HepG2 (cell line): ENCODE results near the gene KLK11. TPM values are rescaled to one million over a fixed set of nuclear protein-coding genes. Genes with fewer than 3 reads are reported as not detected.
A peak's percentile ranks its signal among the peaks of the same experiment; 100 is the strongest.

Experiments
- HCFC1 ChIP-seq: fragments of 150-350 bp; IDR thresholded peaks from 2 replicates; pipeline ENCODE4 v1.6.1; 2014; ENCODE audit warnings: low read depth, low read length
- HMG20A ChIP-seq: IDR thresholded peaks from 2 replicates; pipeline ENCODE4 v1.6.1; 2016; ENCODE audit warnings: borderline replicate concordance
- MAZ ChIP-seq, 2 experiments: sonication (generic) in 1 of 2; formaldehyde crosslinking in 1 of 2; IDR thresholded peaks; 2 replicates each; pipeline versions ENCODE4 v1.5.0 to v1.6.1; 2012 to 2020; ENCODE audit warnings: low read depth in 2 of 2, mild to moderate bottlenecking in 2 of 2, borderline replicate concordance in 1 of 2, improper control_type of control experiment in 1 of 2, low read length in 1 of 2, missing genetic modification reagents in 1 of 2, moderate library complexity in 1 of 2
- POGZ ChIP-seq: sonication (generic); formaldehyde crosslinking; IDR thresholded peaks from 2 replicates; pipeline ENCODE4 v1.4.0; 2020; ENCODE audit warnings: mild to moderate bottlenecking, missing genetic modification reagents
- PRPF4 ChIP-seq: fragments of 200-400 bp; formaldehyde crosslinking; IDR thresholded peaks from 2 replicates; pipeline ENCODE4 v1.6.1; 2016; ENCODE audit warnings: low read length, low read depth; ENCODE audit not compliant: poor library complexity, severe bottlenecking
- RARG ChIP-seq: sonication (generic); formaldehyde crosslinking; IDR thresholded peaks from 2 replicates; pipeline ENCODE4 v1.4.0; 2020; ENCODE audit warnings: low read depth, mild to moderate bottlenecking, missing genetic modification reagents
- STAG1 ChIP-seq: sonication (generic); formaldehyde crosslinking; IDR thresholded peaks from 2 replicates; pipeline ENCODE4 v1.4.0; 2020; ENCODE audit warnings: missing genetic modification reagents
- SYNCRIP ChIP-seq: fragments of 200-400 bp; formaldehyde crosslinking; IDR thresholded peaks from 2 replicates; pipeline ENCODE4 v1.6.1; 2018; ENCODE audit warnings: mild to moderate bottlenecking, low read depth, low read length; ENCODE audit not compliant: insufficient read depth
- TAF15 ChIP-seq: fragments of 200-400 bp; formaldehyde crosslinking; IDR thresholded peaks from one replicate; pipeline ENCODE4 v1.6.1; 2018; ENCODE audit warnings: mild to moderate bottlenecking, low read depth, low read length; ENCODE audit not compliant: poor library complexity, severe bottlenecking
- TEAD3 ChIP-seq: optimal IDR thresholded peaks from 2 replicates; pipeline ENCODE3; 2016; ENCODE audit warnings: borderline replicate concordance
- TGIF2 ChIP-seq: IDR thresholded peaks from 2 replicates; pipeline ENCODE4 v1.6.1; 2016; ENCODE audit warnings: control low read depth, missing compliant biosample characterization
- ZKSCAN8 ChIP-seq: IDR thresholded peaks from 2 replicates; pipeline ENCODE4 v1.6.1; 2016; ENCODE audit warnings: borderline replicate concordance, missing genetic modification reagents, missing compliant biosample characterization
- ZNF3 ChIP-seq: IDR thresholded peaks from 2 replicates; pipeline ENCODE4 v1.7.0; 2017; ENCODE audit warnings: inconsistent platforms
- ZNF562 ChIP-seq: sonication (generic); formaldehyde crosslinking; IDR thresholded peaks from 2 replicates; pipeline ENCODE4 v1.8.0; 2022; ENCODE audit warnings: missing genetic modification reagents, borderline replicate concordance
- polyA plus RNA-seq, 8 experiments: library from polyadenylated mRNA; depleted of rRNA in 3 of 8; stranded (reverse) in 7 of 8; unstranded in 1 of 8; fragments of >200 nt; fragmentation: Illumina TruSeq in 4 of 8; extraction: Trizol in 4 of 8; gene quantifications; 2 replicates each; pipeline versions ENCODE4 v1.2.1 to v1.2.3, GENCODE V29; 2011 to 2016; ENCODE audit warnings: low read depth in 4 of 8, missing spikeins in 1 of 8, mixed read lengths in 1 of 8; ENCODE audit not compliant: insufficient read depth in 1 of 8
- total RNA-seq, 5 experiments: library from RNA; depleted of rRNA; stranded (reverse); fragments of >200 nt; fragmentation: Illumina TruSeq; extraction: Trizol; gene quantifications; 2 replicates each; pipeline ENCODE4 v1.2.3, GENCODE V29; 2016; ENCODE audit warnings: low read depth in 1 of 5
- TF ChIP-seq, protein P1 (sequence below): IDR thresholded peaks from 2 replicates; pipeline ENCODE4 v1.6.1; 2018; ENCODE audit warnings: missing genetic modification reagents
- TF ChIP-seq, protein P2 (sequence below): sonication (generic); formaldehyde crosslinking; IDR thresholded peaks from 2 replicates; pipeline ENCODE4 v1.4.0; 2020; ENCODE audit warnings: missing genetic modification reagents
- TF ChIP-seq, protein P3 (sequence below), 2 experiments: fragments of 450-650 bp in 1 of 2; sonication (generic) in 1 of 2; formaldehyde crosslinking; IDR thresholded peaks; 2 replicates each; pipeline versions ENCODE4 v1.5.0 to v1.8.0; 2020 to 2022; ENCODE audit warnings: mild to moderate bottlenecking in 1 of 2, missing genetic modification reagents in 1 of 2
- TF ChIP-seq, protein P4 (sequence below): sonication (generic); formaldehyde crosslinking; IDR thresholded peaks from 2 replicates; pipeline ENCODE4 v1.5.1; 2020; ENCODE audit warnings: mild to moderate bottlenecking, missing genetic modification reagents, borderline replicate concordance
- TF ChIP-seq, protein P5 (sequence below), 2 experiments: sonication (generic) in 1 of 2; formaldehyde crosslinking in 1 of 2; IDR thresholded peaks; 2 replicates each; pipeline versions ENCODE4 v1.5.1 to v1.6.1; 2011 to 2020; ENCODE audit warnings: borderline replicate concordance in 1 of 2, low read depth in 1 of 2, low read length in 1 of 2, mild to moderate bottlenecking in 1 of 2, missing genetic modification reagents in 1 of 2, moderate library complexity in 1 of 2
- TF ChIP-seq, protein P6 (sequence below): sonication (generic); formaldehyde crosslinking; IDR thresholded peaks from 2 replicates; pipeline ENCODE4 v1.4.0; 2020; ENCODE audit warnings: mild to moderate bottlenecking, missing genetic modification reagents

The KLK11 gene
- total and polyA plus RNA-seq, 2 of the 13 experiments (the other 11 are each of a cell fraction or from before 2014, with no cell fraction given), result not detected

DNA sequence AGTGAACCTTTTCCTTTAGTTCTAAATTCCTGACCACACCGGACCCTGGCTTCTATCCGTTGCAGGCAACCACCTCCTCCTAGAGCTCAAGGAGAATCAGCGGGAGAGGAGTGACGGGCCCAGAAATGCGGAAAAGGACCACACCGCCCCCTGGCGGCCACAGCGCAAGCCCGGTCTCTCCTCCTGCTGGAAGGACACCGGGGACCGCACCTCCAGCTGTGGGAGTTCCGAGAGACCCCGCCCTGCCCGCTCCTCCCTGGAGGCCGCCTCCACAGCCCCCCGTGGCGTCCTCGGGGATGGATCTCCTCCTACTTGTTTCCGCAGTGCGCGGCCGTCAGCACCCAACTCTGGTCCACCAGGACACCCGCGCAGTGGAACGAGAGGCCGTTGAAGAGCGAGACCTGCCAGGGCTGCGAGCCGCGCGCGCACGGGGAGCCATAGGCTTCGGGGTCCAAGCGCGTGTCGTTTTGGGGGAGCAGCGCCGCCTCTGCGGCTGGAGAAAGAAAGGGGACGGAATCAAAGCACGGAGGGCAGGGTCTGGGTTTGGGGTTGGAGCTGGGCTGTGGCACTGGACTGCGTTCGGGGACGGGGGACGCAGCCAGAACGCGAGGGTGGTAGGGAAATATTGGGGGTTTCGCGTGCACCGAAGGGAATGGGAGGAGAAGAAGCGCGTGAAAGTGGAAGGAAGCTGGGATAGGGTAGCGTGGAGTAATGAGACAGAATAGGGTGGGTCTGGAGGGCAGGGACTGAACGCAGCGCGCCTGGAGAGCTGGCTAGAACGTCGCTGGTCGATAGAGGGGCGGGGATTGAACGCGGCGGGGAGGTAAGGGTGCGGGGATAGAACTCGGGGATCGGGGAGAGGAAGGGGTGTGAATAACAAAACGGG, 9.4 kb downstream of the KLK11 start (continued):
- TF ChIP-seq, protein P1, sequence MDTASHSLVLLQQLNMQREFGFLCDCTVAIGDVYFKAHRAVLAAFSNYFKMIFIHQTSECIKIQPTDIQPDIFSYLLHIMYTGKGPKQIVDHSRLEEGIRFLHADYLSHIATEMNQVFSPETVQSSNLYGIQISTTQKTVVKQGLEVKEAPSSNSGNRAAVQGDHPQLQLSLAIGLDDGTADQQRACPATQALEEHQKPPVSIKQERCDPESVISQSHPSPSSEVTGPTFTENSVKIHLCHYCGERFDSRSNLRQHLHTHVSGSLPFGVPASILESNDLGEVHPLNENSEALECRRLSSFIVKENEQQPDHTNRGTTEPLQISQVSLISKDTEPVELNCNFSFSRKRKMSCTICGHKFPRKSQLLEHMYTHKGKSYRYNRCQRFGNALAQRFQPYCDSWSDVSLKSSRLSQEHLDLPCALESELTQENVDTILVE (CRISPR knock-in tag), result no peak
- no peak for TF ChIP-seq HMG20A
- TF ChIP-seq, protein P2, sequence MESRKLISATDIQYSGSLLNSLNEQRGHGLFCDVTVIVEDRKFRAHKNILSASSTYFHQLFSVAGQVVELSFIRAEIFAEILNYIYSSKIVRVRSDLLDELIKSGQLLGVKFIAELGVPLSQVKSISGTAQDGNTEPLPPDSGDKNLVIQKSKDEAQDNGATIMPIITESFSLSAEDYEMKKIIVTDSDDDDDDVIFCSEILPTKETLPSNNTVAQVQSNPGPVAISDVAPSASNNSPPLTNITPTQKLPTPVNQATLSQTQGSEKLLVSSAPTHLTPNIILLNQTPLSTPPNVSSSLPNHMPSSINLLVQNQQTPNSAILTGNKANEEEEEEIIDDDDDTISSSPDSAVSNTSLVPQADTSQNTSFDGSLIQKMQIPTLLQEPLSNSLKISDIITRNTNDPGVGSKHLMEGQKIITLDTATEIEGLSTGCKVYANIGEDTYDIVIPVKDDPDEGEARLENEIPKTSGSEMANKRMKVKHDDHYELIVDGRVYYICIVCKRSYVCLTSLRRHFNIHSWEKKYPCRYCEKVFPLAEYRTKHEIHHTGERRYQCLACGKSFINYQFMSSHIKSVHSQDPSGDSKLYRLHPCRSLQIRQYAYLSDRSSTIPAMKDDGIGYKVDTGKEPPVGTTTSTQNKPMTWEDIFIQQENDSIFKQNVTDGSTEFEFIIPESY (CRISPR knock-in tag), result 0 out of 2 replicates have a peak, but pooled peaks have one; percentile 6
- no peak for TF ChIP-seq SYNCRIP
- TF ChIP-seq ZNF562 (CRISPR knock-in tag), result no peak
- TF ChIP-seq STAG1 (CRISPR knock-in tag), result peak; percentile 70
- no peak for TF ChIP-seq ZNF3 (CRISPR knock-in tag)
- TF ChIP-seq, protein P3, sequence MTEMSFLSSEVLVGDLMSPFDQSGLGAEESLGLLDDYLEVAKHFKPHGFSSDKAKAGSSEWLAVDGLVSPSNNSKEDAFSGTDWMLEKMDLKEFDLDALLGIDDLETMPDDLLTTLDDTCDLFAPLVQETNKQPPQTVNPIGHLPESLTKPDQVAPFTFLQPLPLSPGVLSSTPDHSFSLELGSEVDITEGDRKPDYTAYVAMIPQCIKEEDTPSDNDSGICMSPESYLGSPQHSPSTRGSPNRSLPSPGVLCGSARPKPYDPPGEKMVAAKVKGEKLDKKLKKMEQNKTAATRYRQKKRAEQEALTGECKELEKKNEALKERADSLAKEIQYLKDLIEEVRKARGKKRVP (CRISPR knock-in tag; IDR thresholded peaks at IDR 0.05), result no peak
- TF ChIP-seq TGIF2, result no peak
- TF ChIP-seq, protein P4, sequence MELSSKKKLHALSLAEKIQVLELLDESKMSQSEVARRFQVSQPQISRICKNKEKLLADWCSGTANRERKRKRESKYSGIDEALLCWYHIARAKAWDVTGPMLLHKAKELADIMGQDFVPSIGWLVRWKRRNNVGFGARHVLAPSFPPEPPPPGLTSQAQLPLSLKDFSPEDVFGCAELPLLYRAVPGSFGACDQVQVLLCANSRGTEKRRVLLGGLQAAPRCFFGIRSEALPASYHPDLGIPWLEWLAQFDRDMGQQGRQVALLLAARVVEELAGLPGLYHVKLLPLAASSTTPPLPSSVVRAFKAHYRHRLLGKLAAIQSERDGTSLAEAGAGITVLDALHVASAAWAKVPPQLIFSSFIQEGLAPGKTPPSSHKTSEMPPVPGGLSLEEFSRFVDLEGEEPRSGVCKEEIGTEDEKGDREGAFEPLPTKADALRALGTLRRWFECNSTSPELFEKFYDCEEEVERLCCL (CRISPR knock-in tag), result no peak
- peak; percentile 33 for TF ChIP-seq TEAD3 (CRISPR knock-in tag)
- TF ChIP-seq TAF15, result no peak
- TF ChIP-seq HCFC1, result no peak
- no peak for TF ChIP-seq PRPF4
- no peak for TF ChIP-seq ZKSCAN8 (CRISPR knock-in tag)
- TF ChIP-seq, protein P5, sequence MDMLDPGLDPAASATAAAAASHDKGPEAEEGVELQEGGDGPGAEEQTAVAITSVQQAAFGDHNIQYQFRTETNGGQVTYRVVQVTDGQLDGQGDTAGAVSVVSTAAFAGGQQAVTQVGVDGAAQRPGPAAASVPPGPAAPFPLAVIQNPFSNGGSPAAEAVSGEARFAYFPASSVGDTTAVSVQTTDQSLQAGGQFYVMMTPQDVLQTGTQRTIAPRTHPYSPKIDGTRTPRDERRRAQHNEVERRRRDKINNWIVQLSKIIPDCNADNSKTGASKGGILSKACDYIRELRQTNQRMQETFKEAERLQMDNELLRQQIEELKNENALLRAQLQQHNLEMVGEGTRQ (IDR thresholded peaks at IDR 0.05; ENCODE audit: low read depth, low read length), result no peak
- TF ChIP-seq, protein P5 (CRISPR knock-in tag; IDR thresholded peaks at IDR 0.05; ENCODE audit: borderline replicate concordance), result no peak
- no peak for TF ChIP-seq POGZ
- TF ChIP-seq, protein P6, sequence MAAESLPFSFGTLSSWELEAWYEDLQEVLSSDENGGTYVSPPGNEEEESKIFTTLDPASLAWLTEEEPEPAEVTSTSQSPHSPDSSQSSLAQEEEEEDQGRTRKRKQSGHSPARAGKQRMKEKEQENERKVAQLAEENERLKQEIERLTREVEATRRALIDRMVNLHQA (CRISPR knock-in tag), result no peak
- no peak for TF ChIP-seq RARG (CRISPR knock-in tag)
- no peak for TF ChIP-seq MAZ (IDR thresholded peaks at IDR 0.05; ENCODE audit: borderline replicate concordance, low read depth, low read length)
- TF ChIP-seq MAZ (CRISPR knock-in tag; IDR thresholded peaks at IDR 0.05; ENCODE audit: low read depth), result no peak
